ENCODE data around the gene MLLT10.

Gene MLLT10

DNA sequence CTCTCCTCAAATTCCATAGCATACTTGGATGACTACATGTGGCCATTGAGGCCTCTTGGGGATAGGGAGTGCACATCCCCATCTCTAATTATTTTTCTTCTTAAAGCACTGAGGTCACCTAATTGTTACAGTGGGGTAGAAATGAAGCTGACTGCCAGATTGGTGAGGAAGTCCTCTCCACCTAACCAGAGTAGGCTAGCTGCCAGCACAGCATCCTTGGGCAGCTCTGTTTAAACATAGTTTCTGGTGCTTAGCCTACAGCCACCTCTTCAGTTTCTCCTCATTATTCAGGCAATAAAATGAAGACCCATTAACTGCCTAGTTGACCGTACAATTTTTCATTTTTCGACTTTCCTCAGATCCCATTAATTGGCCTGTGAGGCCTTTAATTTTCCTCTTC is 104.6 kb downstream of the MLLT10 start:
- no peak for DNase-seq (ENCODE audit: low spot score)

DNA sequence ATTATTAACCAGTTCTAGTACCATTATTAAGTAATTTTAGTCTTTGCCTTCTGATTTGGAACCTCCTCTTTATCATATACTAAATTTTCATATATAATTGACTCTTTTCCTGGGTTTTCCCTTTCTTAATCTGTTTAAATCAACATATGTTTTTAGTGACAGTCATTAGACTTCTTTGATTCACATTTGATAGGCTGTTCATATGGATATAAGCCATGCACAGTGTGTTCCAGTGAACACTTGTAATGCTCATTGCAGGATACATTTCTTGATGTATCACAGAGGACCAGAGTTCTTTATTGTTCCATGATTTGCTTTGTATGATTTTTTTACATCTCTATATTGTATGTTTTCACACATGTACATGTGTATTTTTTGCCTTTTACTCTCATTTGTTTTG is 114.0 kb downstream of the MLLT10 start:
- no peak for DNase-seq (ENCODE audit: low spot score)

DNA sequence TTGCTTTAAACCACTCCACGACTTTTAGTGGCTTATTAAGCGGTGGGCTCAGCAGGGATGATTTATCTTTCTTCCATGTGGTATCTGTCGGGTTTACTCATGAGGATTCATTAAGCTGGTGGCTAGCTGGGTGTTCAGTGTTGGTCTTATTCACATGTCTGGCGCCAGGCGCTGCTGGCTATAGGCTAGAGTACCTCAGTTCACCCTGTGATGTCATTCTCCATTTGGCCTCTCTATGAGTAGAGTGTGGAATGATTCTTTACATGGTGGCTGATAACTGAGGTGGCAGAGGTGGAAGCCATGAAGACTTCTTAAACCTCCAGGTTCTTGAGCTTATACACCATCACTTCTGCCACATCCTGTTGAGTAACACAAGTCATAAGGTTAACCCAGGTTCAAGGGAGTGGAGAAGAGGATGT is 115.4 kb downstream of the MLLT10 start:
- no peak for DNase-seq (ENCODE audit: low spot score)

- no peak for DNase-seq (ENCODE audit: low spot score)
Measured at GRCh38 chr10:21650353-21650752, 116.3 kb downstream of the MLLT10 start.

DNA sequence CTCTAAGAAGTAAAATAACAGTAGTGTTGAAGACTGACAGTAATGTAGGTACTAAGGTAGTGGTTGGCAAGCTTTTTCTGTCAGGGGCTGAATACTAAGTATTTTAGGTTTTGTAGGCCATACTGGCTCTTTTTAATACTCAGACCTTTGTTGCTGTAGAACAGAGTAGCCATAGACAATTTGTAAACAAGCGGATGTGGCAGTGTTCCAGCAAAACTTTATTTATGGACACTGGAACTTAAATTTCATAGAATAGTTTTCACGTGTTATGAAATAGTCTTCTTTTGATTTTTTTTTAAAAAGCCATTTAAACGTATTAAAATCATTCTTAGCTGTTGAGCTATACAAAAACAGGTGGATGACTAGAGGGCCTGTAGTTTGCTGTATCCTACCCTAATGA is 121.2 kb downstream of the MLLT10 start:
- no peak for DNase-seq (ENCODE audit: low spot score)

GRCh38 chr10:21655687-21656086 is 121.7 kb downstream of the MLLT10 start:
- DNase-seq (ENCODE audit: low spot score): no peak

DNA sequence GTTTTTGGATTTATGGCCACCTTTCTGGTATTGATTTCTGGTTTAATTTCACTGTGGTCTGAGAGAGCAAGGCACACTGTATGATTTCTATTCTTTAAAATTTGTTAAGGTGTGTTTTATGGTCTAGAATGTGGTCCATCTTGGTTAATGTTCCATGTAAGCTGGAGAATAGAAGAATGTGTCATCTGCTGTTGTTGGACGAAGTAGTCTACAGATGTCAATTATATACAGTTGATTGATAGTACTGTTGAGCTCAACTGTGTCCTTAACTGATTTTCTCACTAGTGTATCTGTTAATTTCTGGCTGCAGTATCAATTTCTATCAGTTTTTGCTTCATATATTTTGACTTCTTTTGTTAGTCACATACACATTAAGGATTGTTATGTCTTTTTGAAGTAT is 127.1 kb downstream of the MLLT10 start:
- DNase-seq (ENCODE audit: low spot score): no peak

- no peak for DNase-seq (ENCODE audit: low spot score)
Measured at GRCh38 chr10:21661935-21662334, 127.9 kb downstream of the MLLT10 start.

GRCh38 chr10:21662635-21663034 is 128.6 kb downstream of the MLLT10 start:
- no peak for DNase-seq (ENCODE audit: low spot score)

GRCh38 chr10:21668831-21669230 is 134.8 kb downstream of the MLLT10 start:
- DNase-seq (ENCODE audit: low spot score): no peak

- no peak for DNase-seq (ENCODE audit: low spot score)
Measured at GRCh38 chr10:21670391-21670790, 136.4 kb downstream of the MLLT10 start.

DNA sequence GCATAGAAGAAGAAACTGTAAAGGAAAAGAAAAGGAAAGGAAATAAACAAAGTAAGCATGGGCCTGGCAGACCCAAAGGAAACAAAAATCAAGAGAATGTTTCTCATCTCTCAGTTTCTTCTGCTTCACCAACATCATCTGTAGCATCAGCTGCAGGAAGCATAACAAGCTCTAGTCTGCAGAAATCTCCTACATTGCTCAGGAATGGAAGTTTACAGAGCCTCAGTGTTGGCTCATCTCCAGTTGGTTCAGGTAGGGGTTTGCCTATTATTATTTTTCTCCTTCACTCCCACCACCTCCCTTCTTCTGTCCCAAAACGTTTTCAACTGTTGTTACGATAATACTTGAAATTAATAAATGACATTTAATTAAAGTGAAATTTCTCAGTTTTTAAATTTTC is 139.6 kb downstream of the MLLT10 start:
- no peak for DNase-seq (ENCODE audit: low spot score)

- DNase-seq (ENCODE audit: low spot score): peak; percentile 15
Measured at GRCh38 chr10:21675157-21675796, 141.2 kb downstream of the MLLT10 start.

DNA sequence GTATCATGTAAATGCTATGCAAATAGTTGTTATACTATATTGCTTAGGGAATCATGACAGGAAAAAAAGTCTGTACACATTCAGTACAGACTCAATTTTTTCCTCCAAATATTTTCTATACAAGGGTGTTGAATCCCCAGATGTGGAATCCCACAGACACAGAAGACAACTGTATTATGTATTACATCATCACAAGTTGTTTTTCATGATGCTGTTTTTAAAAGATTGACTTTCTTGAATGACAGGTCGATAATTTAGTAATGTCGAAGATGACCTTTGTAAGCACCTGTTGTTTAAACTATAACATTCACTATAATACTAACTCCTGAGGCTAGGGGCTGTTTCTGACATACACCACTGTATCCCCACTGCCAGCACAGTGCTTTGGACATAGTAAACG is 143.5 kb downstream of the MLLT10 start:
- DNase-seq (ENCODE audit: low spot score): no peak

- no peak for DNase-seq (ENCODE audit: low spot score)
Measured at GRCh38 chr10:21681156-21681555, 147.1 kb downstream of the MLLT10 start.

DNA sequence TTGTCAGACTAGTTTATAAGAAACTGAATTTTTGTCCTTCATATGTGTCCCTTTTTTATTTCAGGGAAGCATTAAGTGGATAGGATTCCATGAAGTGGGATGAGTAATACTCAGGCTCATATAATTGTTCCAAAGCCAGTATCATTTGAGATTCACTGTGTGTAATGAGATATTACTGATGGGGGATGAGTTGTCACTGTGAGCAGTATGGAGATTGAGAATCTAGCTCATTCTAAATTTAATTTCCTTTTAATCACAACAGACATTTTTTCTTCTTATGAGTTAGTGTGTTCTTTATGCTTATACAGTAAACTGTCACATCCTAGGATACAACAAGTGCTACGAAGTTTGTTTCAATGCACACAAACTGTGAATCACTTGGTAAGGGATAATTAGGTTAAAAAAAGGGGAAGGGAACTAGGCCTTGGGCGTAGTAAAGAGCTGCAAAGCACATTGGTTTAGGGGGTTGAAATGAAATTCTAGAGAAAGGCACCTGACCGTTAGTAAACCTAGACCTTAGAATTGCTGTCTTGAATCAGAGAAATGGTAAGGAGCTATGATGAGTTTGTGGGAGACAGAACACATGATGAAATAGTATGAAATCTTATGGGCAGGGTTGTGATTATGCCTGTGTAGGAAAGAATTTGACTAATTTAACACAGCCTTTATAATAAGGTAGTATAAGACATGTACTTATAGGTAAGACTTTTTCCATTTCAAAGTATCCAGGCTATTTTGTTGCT is 153.4 kb downstream of the MLLT10 start:
- DNase-seq (ENCODE audit: low spot score): no peak

DNA sequence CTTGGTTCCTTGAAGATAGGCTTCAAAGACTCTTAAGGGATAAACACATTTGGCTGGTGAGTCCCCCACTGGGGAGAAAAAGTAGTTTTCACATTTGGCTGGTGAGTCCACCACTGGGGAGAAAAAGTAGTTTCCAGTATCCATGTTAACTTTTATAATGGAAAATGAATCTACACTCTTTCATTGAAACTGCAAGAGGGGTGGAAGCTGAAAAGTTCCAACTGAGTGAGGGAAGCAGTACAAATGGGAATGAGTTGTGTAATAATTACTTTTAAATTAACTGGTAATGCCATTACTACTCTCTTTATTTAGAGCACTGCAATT is 153.9 kb downstream of the MLLT10 start:
- DNase-seq (ENCODE audit: low spot score): no peak

- DNase-seq (ENCODE audit: low spot score): no peak
Measured at GRCh38 chr10:21688870-21689269, 154.8 kb downstream of the MLLT10 start.

- DNase-seq (ENCODE audit: low spot score): no peak
Measured at GRCh38 chr10:21689881-21690280, 155.8 kb downstream of the MLLT10 start.

DNA sequence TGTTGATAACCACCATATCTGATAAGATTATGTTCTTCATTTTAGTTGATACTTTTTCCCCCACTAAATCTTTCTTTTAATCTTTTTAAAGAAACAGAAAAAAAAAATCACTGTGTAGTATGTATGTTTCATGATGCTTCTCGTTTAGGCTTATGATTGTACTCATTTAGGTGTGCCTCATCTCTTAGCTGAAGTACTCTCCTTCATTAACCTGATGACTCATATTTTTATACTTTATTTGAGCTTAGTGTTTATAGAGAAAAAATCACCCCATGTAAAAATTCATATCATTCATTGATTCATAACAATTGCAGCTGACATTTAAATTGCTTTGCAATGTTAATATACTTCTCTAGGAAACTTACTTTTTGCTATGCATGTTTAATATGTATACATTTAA is 158.9 kb downstream of the MLLT10 start:
- DNase-seq (ENCODE audit: low spot score): no peak

GRCh38 chr10:21693418-21693817 is 159.4 kb downstream of the MLLT10 start:
- DNase-seq (ENCODE audit: low spot score): no peak

DNA sequence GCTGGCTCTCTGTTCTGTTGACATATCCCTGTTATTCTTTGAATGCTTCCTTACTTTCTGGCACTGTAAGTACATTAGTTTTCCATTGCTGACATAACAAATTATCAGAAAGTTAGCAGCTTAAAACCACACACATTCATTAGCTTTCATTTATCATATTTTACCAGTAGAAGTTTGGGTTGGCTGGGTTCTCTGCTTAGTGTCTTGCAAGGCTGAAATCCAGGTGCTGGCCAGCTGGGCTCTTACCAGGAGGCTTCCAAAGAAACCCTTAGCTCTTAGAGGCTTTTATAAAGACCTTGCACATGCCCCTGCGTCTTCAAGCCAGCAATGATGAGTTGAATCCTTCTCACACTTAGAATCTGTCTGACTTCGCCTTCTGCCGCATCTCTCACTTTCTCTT is 160.6 kb downstream of the MLLT10 start:
- no peak for DNase-seq (ENCODE audit: low spot score)

DNA sequence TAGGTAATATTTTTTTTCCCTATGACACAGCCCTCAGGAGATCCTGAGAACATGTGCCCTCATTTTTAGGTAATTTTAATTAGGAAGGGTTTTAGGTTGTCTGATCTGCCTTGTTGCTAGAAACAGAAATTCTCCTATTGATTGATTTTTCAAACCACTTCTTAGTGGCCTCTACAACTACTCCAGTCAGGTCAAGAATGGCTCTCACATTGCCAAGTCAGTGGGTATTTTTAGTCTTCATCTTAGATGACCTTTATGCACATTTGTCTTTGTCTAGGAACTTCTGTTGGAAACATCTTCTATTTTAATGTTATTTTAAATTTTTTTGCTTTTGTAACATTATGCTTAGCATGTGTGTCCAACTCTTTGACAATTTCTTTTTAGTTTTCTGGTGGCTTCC is 162.3 kb downstream of the MLLT10 start:
- DNase-seq (ENCODE audit: low spot score): no peak

- no peak for DNase-seq (ENCODE audit: low spot score)
Measured at GRCh38 chr10:21699575-21699974, 165.5 kb downstream of the MLLT10 start.
